NCI-H1092 treated with DMSO at 0.1 percent for 48 hours (cell line): ENCODE data around the gene CLIP4.
"Not testable (repeated sequence)": the region's sequence is repeated elsewhere in the genome, so short reads cannot be mapped to it uniquely, and the experiment has no call there.

ENCODE experiments used
- DNase-seq: peaks from one replicate; lab custom pipeline; 2025; lab: John Stamatoyannopoulos, UW

CLIP4 gene

DNA sequence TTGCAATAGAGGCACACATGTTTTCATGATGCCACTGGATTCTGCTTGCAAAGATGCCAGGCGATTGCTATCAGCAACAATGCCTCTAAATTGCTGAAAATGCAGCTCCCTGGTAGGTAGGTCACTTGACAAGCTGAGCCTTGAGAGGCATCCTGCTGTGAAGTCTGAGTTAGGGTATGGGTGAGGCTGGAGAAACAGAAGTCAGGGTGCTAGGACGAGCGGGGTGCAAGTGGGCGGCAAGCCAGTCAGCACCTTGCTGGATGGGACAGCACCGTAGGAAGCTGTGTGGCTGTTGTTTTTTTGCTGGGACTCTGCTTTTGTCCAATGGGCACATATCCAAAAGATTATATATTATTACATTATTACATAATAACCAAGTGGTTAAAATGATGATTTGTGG is 10.5 kb upstream of the CLIP4 start:
- no peak for DNase-seq

DNA sequence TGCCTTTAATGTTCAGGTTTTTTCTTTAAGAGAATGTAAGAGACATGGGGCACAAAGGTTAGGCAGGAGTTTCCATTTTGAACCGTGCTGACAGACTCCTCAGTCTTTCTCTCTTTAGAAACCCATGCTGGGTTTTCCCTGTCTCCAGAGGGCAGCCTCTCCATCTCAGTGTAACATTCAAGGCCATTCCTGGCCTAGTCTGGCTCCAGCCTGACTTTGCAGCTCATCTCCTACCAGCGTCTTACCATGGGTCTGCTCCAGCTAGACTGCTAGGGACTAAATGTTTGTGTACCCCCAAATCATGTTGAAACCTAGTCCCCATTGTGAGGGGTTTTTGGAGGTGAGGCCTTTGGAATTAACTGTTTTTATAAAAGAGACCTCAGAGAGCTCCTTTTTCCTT is 9.8 kb upstream of the CLIP4 start:
- DNase-seq = no peak

DNA sequence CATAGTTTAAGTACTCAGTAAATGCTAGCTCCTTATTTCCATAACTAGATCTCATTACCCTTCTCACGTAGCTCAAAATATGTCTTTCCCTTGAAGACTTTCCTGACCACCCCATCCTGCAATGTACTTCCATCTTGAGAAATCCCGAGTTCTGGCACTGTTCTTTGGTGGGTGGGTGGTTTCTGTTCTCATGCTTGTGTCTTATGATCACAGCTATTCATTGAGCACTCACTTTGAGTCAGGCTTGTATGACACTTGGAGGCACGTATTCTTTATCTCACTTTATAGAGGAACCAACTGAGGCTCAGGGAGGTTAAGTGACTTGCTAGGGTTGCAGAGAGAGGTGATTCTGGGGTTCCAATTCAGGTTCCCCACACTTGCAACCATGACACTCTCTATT is 9.0 kb upstream of the CLIP4 start:
- no peak for DNase-seq

DNA sequence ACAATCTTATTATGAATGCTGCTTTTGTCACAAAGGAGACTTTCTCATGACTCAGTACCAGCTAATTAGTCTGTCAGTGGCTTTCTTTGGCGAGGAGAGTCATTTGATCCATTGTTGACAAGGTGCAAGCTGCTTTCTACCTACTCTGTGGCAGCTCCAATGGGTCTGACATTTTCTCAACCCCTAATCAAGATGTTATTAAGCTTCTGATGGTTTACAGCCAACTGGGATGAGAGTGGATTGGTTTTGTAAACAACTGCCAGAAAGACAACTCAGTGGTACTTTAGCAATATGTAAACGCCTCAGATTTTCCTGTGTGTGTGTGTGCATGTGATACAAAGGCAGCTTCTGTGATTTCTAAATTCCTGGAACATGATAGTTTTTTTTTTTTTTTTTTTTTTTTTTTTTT is 8.2 kb upstream of the CLIP4 start:
- DNase-seq = peak; percentile 7

DNA sequence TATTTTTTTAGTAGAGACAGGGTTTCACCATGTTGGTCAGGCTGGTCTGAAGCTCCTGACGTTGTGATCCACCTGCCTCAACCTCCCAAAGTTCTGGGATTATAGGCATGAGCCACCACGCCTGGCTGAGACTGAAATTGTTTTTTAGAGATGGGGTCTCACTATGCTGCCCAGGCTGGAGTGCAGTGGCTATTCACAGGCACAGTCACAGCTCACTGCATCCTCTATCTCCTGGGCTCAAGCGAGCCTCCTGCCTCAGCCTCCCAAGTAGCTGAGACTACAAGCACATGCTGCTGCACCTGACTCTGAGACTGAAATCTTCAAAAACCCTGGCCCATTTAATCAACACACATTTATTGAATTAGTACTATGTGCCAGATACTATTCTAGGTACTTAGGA is 7.7 kb upstream of the CLIP4 start:
- not testable (repeated sequence) for DNase-seq

DNA sequence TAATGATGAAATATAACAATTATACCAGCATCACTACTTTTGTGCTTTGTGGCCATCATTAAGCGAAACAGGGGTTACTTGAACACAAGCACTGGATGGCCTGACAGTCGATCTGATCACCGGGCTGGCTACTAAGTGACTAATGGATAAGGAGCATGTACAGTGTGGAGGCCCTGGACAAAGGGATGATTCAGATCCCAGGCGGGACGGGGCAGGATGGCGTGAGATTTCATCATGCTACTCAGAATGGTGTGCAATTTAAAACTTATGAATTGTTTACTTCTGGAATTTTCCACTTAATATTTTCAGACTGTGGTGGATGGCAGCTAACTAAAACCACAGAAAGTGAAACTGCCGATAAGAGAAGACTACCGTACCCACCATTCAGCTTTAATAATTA is 7.0 kb upstream of the CLIP4 start:
- no peak for DNase-seq

DNA sequence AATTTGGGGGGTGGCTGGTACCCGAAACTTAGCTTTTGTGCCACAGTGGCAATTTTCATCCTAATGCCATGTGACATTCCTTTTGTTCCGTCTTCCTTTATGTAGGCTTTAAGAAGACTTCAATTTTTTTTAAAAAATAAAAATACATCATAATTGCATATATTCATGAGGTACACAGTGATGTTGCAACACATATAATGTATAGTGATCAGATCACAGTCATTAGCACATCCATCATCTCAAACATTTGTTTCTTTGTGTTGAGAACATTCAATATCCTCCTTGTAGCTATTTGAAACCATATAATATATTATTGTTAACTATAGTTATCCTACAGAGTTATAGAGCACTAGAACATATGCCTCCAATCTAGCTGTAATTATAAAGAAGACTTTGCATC is 6.0 kb upstream of the CLIP4 start:
- DNase-seq = no peak

DNA sequence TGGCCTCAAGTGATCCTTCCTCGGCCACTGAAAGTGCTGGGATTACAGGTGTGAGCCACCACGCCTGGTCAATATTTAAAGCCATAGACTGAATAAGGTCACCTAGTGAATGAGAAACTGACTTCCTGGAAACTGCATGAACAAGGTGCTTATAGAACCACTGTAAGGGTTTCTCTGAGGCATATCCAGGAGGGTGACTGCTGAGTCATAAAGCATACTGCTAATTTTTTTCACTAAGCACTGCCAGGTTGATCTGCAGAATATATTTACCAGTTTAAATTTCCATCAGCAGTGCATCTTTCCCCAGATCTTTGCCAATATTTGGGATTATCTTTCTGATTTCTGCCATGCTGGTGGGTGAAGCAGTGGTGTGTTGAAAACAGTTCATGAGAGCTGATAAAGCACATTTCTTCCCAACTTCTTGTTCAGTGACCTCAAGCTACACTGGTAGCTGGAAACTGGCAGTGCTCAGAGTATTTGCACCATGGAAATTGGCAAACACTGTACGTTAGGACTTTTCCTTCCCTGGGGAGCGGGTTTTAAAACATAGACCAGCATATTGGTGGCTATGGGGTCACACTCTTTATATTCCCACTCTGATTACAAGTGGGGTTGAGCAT is 4.2 kb upstream of the CLIP4 start:
- no peak for DNase-seq

DNA sequence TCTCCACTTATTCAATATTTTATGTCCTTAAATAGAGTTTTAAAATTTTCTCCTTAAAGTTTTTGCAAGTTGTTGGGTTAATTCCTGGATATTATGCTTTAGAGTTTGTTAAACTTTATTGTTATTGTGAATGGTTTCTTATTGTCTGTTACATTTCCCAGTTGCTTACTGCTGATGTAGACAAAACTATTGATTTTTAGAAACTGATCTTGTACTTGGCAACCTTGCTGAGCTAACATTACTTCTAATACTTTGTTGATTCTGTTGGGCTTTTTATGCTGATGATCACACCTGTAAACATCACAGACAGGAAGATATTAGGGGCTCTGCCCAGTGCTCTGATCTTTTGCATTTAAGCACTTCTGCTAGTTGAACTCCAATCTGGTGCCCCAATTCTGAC is 2.8 kb upstream of the CLIP4 start:
- DNase-seq = no peak

DNA sequence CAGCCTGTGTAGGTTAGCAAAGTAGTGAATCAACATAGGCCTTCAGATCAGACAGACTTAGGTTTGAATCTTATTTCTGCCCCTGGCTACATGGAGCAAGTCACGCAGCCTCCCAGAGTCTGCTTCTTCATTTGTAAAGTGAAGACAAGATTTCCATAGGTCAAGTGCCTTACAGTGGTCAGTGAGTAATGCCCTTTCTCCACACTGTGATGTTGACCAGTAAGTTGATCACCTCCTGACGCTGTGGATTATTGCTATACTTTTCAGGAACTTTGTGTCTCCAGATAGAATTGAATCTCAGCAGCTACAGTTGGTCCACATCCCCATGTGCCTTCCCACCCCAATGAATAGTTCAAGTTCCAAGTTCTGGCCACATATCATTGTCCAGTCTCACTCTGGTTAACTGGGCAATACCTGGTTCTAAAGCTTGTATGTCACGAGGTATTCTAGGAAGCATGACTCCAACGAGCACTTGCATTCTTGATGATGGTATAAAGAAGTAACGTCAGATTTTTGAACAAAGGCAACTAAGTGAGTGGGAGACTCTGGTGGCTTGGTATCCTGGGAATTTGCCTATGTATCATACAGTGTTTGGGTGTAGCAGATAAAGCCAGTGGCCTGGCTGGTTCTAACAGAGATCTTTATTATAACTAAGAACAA is 2.1 kb upstream of the CLIP4 start:
- DNase-seq = no peak

DNA sequence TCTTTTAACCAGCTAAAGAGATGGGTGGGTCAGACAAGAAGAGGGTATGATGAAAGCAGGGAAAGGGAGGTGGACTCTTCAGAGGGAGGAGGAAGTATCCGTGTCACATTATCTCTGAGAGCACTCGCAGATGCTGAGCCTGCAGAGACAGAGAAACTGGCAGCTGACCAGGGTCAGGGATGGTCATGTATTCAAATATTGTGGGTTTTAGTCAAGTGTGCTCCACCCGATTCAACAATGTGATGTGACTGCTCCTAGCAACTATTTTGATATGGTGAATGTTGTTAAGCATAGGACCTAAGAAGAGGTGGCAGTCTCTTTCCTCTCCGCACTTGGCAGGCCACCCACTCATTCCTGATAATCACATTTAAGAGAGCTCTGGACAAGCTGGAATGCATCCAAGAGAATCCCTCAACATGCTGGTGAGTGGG is 1.3 kb upstream of the CLIP4 start:
- DNase-seq = peak; percentile 44

DNA sequence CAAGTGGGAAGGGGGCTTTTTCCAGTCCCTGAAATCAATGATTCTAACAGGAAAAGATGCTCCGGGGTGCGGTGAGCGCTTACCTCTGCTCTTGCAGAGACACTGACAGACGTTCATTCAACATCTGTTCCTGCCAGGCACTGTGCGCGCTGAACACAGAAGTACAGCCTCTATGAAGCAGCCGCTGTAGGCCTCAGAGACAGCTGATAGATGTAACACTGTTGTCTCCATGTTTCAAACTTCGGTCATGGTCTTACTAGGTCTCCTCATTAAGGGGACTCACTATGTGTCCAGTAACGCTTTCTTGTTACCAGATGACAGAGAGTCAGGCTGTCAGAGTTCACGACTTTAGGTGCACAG is 649 bp upstream of the CLIP4 start:
- DNase-seq = no peak

DNA sequence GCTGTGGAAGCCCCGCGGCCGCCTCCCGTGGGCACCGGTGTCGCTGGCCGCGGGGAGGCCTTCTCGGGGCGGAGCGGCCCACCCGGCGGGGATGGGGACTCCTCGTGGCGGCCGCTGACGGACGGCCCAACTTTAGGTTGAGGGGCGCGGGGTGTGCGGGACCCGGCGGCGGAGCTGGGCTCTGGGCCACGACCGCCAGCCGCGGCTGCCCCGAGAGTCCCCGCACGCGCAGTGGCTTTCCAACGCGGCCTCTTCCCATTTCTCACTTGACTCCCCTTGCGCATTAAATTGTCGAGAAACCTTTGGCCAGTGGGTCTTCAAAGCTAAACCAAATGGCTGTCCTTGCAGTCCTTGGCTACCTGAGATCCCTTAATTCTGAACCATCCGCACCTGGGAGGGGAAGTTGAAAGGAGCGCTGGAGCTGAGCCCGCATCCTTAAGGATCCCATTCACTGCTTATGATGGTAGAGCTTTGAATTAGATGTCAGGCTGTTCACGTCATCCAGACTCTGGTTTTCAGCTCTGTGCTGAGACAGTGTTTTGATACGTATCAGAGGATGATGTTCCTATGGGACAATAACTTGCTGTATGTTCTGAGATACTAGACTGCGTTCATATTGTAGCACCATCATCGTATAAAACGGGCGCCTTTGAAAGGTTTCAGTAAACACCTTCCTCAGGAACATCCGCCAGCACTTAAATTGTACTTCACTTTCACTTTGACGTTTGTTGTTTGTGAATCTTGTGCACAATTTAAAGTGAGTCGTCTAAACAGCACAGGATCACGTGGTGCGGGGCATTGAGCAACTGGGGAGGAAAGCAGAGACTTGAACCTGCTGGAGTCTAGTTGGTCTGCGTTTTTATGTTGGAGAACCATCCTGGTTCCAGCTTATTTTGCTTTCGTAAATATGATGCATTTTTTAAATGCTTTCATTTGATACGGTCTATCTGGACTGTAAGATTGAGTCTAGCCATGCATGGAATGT is 874 bp downstream of the CLIP4 start:
- DNase-seq = peak; percentile 18

DNA sequence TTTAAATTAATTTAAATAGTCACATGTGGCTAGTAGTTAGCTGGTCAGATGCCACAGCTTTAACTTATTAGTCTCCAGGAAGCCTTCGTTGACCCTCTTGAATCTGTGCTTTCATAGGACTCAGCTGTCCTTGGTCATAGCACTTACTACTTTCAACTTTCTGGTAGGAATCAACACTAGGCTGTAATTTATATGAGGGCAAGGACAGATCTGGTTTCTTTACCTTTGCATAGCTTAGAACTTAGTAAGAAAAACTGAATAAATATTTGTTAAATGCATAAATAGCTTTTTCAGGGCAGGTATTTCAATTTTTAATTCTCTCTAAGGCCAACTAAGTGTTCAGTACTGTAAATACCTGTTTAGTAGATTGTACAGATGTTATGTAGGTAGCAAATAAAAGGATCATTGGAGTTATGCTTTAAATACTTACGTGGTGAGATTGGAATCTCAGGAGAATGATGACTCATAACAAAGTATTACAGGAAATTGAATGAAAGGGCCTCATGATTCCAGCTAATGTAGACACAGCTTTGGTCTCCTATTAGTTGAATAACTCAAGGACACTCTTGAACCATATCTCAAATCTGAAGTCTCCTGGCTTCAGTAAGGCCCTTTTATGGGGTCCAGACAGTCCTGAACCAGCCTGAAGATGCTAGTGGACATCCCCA is 2.6 kb downstream of the CLIP4 start:
- DNase-seq = no peak

DNA sequence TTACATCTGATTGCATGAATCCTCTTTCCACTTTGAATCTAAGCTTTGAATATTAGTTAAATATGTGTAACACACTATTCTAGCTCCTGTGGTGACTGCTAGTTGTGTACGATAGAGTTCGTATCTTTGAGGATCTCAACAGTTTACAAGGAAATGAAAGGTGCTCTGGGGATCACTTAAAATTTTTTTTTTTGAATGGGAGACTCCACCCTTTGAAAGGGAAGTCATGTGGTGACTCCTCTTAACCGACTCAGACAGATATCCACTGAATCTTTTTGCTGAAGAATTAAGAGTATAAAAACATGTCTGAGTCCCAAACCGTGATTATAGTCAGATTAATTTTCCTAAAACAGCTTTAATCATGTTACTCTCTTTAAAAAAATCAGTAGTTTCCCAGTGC is 4.0 kb downstream of the CLIP4 start:
- no peak for DNase-seq

DNA sequence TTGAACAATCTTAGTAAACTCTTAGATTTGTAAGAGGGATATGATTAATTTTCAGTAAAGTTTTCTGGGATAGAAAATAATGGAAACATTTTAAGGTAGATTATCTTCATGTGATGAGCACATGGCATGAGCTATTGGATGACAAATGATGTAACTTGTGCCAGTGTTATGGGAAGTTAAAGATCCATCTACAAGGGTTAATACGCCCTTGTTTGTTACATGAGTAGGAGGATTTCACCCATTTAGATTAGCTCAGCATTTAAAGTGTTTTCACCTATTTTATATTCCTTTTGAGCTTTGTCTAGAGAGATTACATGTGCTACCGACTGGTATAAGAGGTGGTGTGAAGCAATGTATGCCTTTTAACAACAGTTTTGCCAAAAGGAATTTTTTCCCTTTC is 5.6 kb downstream of the CLIP4 start:
- no peak for DNase-seq

DNA sequence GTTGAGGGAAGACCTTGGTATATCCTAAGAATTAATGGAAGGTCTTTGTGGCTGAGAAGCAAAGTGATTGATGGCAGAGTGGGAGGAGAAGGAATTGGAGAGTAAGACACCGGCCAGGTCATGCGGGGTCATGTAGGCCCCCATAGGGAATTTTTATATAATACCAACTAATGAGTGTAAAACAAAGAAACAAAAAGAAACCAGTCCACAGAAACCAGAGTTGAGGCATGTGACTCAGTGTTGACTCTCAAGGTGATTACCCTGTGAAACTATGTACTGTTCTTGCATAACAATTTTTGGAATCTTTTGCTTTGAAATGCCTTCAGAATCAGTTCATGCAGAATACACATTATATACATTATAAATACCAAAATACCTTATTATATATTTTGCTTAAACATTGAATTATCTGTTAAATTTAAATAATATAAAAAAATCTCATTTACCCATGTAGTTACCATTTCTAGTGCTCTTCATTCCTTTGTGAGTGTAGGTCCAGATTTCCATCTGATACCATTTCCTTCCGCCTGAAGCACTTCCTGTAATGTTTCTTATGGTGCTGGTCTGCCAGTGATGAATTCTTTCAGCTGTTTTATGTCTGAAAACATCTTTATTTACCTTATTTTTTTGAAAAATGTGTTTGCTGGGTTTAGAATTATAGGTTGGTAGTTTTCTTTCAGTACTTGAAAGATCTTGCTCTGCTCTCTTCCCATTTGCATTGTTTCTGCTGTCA is 8.6 kb downstream of the CLIP4 start:
- no peak for DNase-seq

DNA sequence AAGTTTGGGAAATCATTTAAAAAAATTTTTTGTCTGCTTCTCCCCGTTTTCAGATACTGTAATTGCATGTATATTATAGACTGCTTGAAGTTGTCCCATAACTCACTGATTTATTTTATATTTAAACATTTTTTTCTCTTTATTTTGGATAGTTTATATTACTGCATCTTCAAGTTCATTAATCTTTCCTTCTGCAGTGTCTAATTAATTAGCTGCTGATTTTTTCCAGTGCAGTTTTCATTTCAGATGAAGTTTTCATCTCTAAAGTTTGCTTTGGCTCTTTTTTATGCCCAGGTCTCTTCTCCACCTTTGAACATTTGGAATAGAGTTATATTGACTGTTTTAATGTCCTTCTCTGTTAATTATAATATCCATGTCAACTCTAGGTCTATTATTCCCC is 9.3 kb downstream of the CLIP4 start:
- no peak for DNase-seq

DNA sequence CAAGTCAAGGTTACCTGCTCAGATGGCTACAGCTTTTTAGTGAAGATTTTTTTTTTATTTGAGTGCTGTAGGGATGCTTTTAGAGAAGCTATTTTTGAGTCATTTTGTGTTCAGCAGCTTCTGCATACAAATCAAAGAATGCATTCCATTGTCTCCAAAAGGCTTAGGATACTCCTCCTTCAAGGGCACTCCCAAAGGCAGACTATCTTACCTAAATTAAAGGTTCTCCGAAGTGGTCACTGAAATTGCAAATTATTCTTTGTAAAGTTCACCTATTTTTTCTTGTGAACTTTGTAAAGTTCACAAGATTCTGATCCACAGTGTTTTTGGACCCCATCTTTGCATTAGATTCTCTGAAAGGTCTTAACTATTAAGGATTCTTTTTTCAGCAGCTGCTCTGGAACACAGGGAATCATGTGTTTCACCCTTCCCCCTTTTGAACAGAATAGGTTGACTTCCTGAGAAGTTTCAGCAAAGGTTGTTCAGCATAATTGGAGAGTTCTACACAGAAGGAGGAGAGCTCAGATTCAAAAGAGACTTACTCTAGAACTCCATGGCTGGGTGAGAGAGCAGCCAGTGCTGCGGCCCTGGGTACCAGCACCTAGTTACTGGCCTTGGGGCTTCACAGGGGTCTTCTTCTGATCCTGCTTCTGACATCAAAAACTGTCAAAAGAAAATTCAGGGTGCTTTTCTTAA is 14.5 kb downstream of the CLIP4 start:
- no peak for DNase-seq

DNA sequence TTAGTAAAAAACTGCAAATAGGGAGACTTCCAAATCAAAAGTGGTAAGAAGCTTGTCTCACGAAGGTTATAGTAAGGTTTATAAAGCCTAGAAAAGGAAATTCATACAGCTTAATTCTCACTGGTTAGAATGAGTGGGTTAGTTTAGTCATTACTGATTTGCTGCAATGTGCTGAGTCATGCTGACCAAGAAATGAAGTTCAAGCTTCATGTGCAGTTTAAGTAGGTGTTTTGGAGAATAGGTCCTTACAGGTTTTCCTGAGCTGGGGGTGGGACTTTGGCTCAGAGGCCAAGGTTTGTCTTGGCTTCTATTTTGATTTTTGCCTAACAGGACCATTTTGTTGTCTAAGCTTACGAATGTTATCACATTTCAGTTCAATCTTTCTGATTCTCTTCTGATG is 15.1 kb downstream of the CLIP4 start:
- no peak for DNase-seq

DNA sequence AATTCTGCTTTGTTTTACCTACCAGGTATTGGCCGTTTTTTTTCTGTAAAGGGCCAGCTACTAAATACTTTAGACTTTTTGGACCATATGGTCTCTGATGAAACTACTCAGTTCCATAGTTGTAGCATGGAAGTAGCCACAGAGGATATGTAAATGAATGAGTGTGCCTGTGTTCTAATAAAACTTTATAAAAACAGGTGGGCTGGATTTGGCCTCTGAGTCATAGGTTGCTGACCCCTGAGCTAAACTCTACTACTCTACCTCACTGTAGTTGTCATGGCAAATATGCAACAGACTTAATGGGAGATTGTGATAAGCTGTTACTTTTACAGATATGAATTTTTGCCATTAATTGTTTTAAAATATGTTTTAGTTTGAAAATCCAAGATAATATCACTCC is 19.7 kb downstream of the CLIP4 start:
- DNase-seq = no peak
